Measurements from ENCODE around the gene GRIA4. TPM values are rescaled to one million over a fixed set of nuclear protein-coding genes. Genes with fewer than 3 reads are reported as not detected.

Gene GRIA4
- total RNA-seq = not detected

- ATAC-seq (ENCODE audit: low read depth) = peak; percentile 33
- H3K27me3 Mint-ChIP-seq = peaks cover 43% of the 10 kb centered on the region
- H3K27ac Mint-ChIP-seq = no peak within 1 kb of the TSS
- no peaks in the 10 kb centered on the region for H3K4me1 Mint-ChIP-seq
- no peak for DNase-seq
- H3K9me3 Mint-ChIP-seq = no peaks in the 10 kb centered on the region
- POLR2A ChIA-PET = no interaction called here
- no peaks in the 10 kb centered on the region for H3K36me3 Mint-ChIP-seq
- peak within 1 kb of the TSS; percentile 21 for H3K4me3 Mint-ChIP-seq
These were observed at the start of gene GRIA4 for GRCh38 chr11:105609832-105610781. GRIA4 (plus strand) TSS chr11:105610073; CDS start chr11:105610998, 925 bp downstream.

GRCh38 chr11:105573091-105573490 lies 36.8 kb upstream of the GRIA4 start:
- no peaks in the 10 kb centered on the region for H3K4me1 Mint-ChIP-seq
- H3K36me3 Mint-ChIP-seq = no peaks in the 10 kb centered on the region
- ATAC-seq (ENCODE audit: low read depth) (no peak), DNase-seq (no peak)
- H3K9me3 Mint-ChIP-seq = no peaks in the 10 kb centered on the region
- H3K27ac Mint-ChIP-seq = no peak overlapping the region
- POLR2A ChIA-PET = no interaction called here
- no peak overlapping the region for H3K4me3 Mint-ChIP-seq
- H3K27me3 Mint-ChIP-seq = no peaks in the 10 kb centered on the region

GRCh38 chr11:105574974-105575373 lies 34.9 kb upstream of the GRIA4 start:
- H3K9me3 Mint-ChIP-seq = no peaks in the 10 kb centered on the region
- no peak overlapping the region for H3K27ac Mint-ChIP-seq
- ATAC-seq (ENCODE audit: low read depth) (no peak), DNase-seq (no peak)
- no peaks in the 10 kb centered on the region for H3K36me3 Mint-ChIP-seq
- H3K4me3 Mint-ChIP-seq = no peak overlapping the region
- no peaks in the 10 kb centered on the region for H3K4me1 Mint-ChIP-seq
- POLR2A ChIA-PET = no interaction called here
- no peaks in the 10 kb centered on the region for H3K27me3 Mint-ChIP-seq

GRCh38 chr11:105577641-105578040 lies 32.2 kb upstream of the GRIA4 start:
- Mint-ChIP-seq H3K27me3 (no peaks in the 10 kb centered on the region), H3K4me1 (no peaks in the 10 kb centered on the region), H3K4me3 (no peak overlapping the region), H3K27ac (no peak overlapping the region), H3K9me3 (no peaks in the 10 kb centered on the region), H3K36me3 (no peaks in the 10 kb centered on the region)
- no peak for DNase-seq
- POLR2A ChIA-PET = no interaction called here
- no peak for ATAC-seq (ENCODE audit: low read depth)

- Mint-ChIP-seq H3K27ac (no peak overlapping the region), H3K9me3 (no peaks in the 10 kb centered on the region), H3K4me1 (no peaks in the 10 kb centered on the region), H3K4me3 (no peak overlapping the region), H3K27me3 (no peaks in the 10 kb centered on the region), H3K36me3 (no peaks in the 10 kb centered on the region)
- ATAC-seq (ENCODE audit: low read depth) = no peak
- no peak for DNase-seq
- POLR2A ChIA-PET = no interaction called here
These were observed 30.8 kb upstream of the GRIA4 start for GRCh38 chr11:105579111-105579510.

GRCh38 chr11:105582497-105582896 lies 27.4 kb upstream of the GRIA4 start:
- POLR2A ChIA-PET = no interaction called here
- H3K4me3 Mint-ChIP-seq = no peak overlapping the region
- ATAC-seq (ENCODE audit: low read depth) = no peak
- DNase-seq = no peak
- no peaks in the 10 kb centered on the region for H3K4me1 Mint-ChIP-seq
- no peaks in the 10 kb centered on the region for H3K36me3 Mint-ChIP-seq
- no peaks in the 10 kb centered on the region for H3K27me3 Mint-ChIP-seq
- H3K9me3 Mint-ChIP-seq = no peaks in the 10 kb centered on the region
- H3K27ac Mint-ChIP-seq = no peak overlapping the region

- Mint-ChIP-seq H3K27me3 (no peaks in the 10 kb centered on the region), H3K4me1 (no peaks in the 10 kb centered on the region), H3K9me3 (no peaks in the 10 kb centered on the region), H3K4me3 (no peak overlapping the region), H3K36me3 (no peaks in the 10 kb centered on the region), H3K27ac (no peak overlapping the region)
- DNase-seq (no peak), ATAC-seq (ENCODE audit: low read depth) (no peak)
- POLR2A ChIA-PET = no interaction called here
These were observed 21.9 kb upstream of the GRIA4 start for GRCh38 chr11:105588001-105588400.

- DNase-seq = no peak
- Mint-ChIP-seq H3K27me3 (no peaks in the 10 kb centered on the region), H3K4me3 (no peak overlapping the region), H3K27ac (no peak overlapping the region), H3K9me3 (no peaks in the 10 kb centered on the region), H3K4me1 (no peaks in the 10 kb centered on the region), H3K36me3 (no peaks in the 10 kb centered on the region)
- ATAC-seq (ENCODE audit: low read depth) = no peak
- POLR2A ChIA-PET = no interaction called here
These were observed 20.5 kb upstream of the GRIA4 start for GRCh38 chr11:105589346-105589745.

GRCh38 chr11:105592035-105592434 lies 17.8 kb upstream of the GRIA4 start:
- Mint-ChIP-seq H3K27me3 (no peaks in the 10 kb centered on the region), H3K9me3 (no peaks in the 10 kb centered on the region), H3K4me1 (no peaks in the 10 kb centered on the region), H3K27ac (no peak overlapping the region), H3K36me3 (no peaks in the 10 kb centered on the region), H3K4me3 (no peak overlapping the region)
- ATAC-seq (ENCODE audit: low read depth) (no peak), DNase-seq (no peak)
- POLR2A ChIA-PET = no interaction called here

GRCh38 chr11:105598371-105598770 lies 11.5 kb upstream of the GRIA4 start:
- DNase-seq (no peak), ATAC-seq (ENCODE audit: low read depth) (no peak)

GRCh38 chr11:105603156-105603555 lies 6.7 kb upstream of the GRIA4 start:
- Mint-ChIP-seq H3K36me3 (no peaks in the 10 kb centered on the region), H3K4me1 (no peaks in the 10 kb centered on the region), H3K9me3 (no peaks in the 10 kb centered on the region), H3K4me3 (no peak overlapping the region), H3K27me3 (peaks cover 2% of the 10 kb centered on the region), H3K27ac (no peak overlapping the region)
- POLR2A ChIA-PET = no interaction called here
- ATAC-seq (ENCODE audit: low read depth) = no peak
- no peak for DNase-seq

More at GRCh38 chr11:105598371-105598770, 11.5 kb upstream of the GRIA4 start:
- Mint-ChIP-seq H3K27ac (no peak overlapping the region), H3K9me3 (peaks cover 1% of the 10 kb centered on the region), H3K4me1 (no peaks in the 10 kb centered on the region), H3K27me3 (peaks cover 2% of the 10 kb centered on the region), H3K36me3 (no peaks in the 10 kb centered on the region), H3K4me3 (no peak overlapping the region)
- POLR2A ChIA-PET = no interaction called here

GRCh38 chr11:105609341-105609781 lies 512 bp upstream of the GRIA4 start:
- Mint-ChIP-seq H3K27ac (no peak overlapping the region), H3K27me3 (peaks cover 43% of the 10 kb centered on the region), H3K4me3 (no peak overlapping the region), H3K9me3 (no peaks in the 10 kb centered on the region), H3K36me3 (no peaks in the 10 kb centered on the region), H3K4me1 (no peaks in the 10 kb centered on the region)
- peak; percentile 39 for ATAC-seq (ENCODE audit: low read depth)
- no peak for DNase-seq
- POLR2A ChIA-PET = no interaction called here

GRCh38 chr11:105610871-105611571 lies 1.1 kb downstream of the GRIA4 start:
- Mint-ChIP-seq H3K9me3 (no peaks in the 10 kb centered on the region), H3K36me3 (no peaks in the 10 kb centered on the region), H3K27ac (no peak overlapping the region), H3K4me3 (no peak overlapping the region), H3K27me3 (peaks cover 43% of the 10 kb centered on the region), H3K4me1 (no peaks in the 10 kb centered on the region)
- POLR2A ChIA-PET = no interaction called here
- DNase-seq = no peak
- ATAC-seq (ENCODE audit: low read depth) = no peak
